Activated gamma-delta T cell treated with anti-CD3 and anti-CD28 coated beads, Interleukin-2, amount 50 U/mL, for 16 hours (primary cell): Measurements from ENCODE around the gene NUP42.
"Not testable (repeated sequence)": the region's sequence is repeated elsewhere in the genome, so short reads cannot be mapped to it uniquely, and the experiment has no call there.

ENCODE experiments used
- DNase-seq: peaks from one replicate; pipeline ENCODE4 v3.0.0-alpha.2; 2020; ENCODE audit warnings: low read depth

The NUP42 gene

GRCh38 chr7:23205577-23205908 is 23.7 kb downstream of the NUP42 start:
- DNase-seq, result no peak

- DNase-seq, result no peak
These were observed 24.3 kb downstream of the NUP42 start for GRCh38 chr7:23205909-23206767.

DNA sequence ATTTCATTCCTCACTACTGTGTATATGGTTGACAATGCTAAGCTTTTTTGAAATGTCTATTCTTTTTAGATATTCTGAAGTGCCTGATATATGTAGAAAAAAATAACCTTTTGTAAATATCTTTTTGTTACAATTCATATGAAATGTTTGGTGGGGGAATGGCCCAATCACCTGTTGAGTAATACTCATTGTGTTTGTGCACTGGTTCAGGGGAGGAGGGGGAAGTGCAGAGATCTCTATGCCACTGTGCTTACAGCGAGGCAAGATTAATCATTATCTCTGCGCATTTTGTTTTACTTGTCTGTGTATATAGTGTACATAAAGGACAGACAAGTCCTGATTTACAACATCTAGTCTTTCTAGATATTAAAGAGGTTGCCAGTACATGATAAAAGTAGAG is 25.2 kb downstream of the NUP42 start:
- DNase-seq, result no peak

DNA sequence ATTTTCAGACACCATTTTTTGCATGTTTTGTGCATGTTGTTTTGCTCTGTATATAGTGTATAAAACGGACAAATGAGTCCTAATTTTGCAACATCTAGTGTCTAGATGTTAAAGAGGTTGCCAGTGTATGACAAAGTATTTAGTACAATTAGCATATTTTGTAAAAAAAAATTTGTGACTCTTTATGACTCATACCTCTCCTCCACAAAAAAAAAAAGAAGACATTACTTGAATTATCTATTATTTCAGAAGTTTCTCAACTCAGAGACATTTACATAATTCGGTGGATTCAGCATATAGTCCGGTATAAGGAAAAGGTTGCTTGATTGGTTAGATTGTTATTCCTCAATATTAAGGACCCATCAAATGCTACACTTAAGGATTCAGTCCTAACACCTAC is 26.0 kb downstream of the NUP42 start:
- DNase-seq, result no peak

- DNase-seq, result no peak
These were observed 26.5 kb downstream of the NUP42 start for GRCh38 chr7:23208316-23208715.

GRCh38 chr7:23210506-23210905 is 28.7 kb downstream of the NUP42 start:
- DNase-seq, result no peak

- DNase-seq, result no peak
These were observed 29.7 kb downstream of the NUP42 start for GRCh38 chr7:23211589-23211988.

DNA sequence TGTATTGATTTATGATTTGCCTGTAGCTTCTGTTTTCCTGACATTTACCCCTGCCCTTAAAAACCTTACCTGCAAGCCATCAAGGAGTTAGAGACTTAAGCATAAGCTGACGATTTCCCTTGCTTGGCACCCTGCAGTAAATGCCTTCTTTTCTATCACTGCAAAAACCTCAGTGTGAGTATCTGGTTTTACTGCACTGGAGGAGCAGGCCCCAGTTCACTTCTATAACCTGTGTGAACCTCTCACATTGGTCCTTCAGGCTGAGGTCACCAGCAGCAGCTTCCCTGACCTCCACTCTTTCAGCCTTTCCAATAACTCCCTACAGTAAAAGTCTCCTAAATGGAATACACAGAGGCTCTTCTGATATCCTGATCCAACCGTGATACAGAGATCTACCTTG is 30.5 kb downstream of the NUP42 start:
- no peak for DNase-seq

GRCh38 chr7:23212841-23213240 is 31.0 kb downstream of the NUP42 start:
- DNase-seq, result no peak

GRCh38 chr7:23213755-23214154 is 31.9 kb downstream of the NUP42 start:
- DNase-seq, result no peak

- DNase-seq, result no peak
These were observed 32.6 kb downstream of the NUP42 start for GRCh38 chr7:23214423-23214822.

DNA sequence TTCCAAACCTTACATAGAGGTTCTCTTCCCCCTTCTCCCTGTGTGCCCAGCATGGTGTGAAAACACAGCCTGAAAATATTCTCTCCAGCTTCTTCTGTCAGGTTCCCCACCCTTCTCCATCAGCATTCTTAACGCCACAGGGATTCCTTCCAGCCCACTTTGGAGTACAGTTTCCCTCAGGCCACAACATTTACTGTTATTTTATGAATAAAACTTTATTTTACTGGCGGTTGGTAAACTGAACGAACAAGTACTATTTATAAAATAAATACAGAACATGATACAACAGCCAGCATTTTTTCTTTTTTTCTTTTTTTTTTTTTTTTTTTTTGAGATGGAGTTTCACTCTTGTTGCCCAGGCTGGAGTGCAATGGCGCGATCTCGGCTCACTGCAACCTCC is 33.1 kb downstream of the NUP42 start:
- DNase-seq, result no peak

DNA sequence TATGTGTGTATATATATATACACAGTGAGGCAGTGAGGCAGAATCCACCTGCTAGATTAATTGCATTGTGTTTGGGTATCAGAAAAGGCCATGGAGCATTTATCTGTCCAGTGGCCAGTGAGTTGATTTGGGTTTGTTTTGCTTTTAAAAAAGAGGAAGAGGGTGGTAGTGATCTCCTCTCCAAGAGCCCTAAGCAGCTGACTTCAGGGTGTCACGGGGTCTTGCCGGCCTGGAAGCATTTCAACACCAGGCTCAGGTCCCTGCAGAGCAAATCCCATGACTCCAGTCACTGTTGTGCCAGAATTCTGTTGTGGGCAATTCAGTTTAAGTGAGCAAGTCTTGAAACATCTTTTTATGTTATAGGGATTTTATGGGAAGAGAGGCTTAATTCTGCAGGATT is 34.2 kb downstream of the NUP42 start:
- DNase-seq, result no peak

- DNase-seq, result no peak
These were observed 36.3 kb downstream of the NUP42 start for GRCh38 chr7:23218196-23218595.

GRCh38 chr7:23220690-23221305 is 39.0 kb downstream of the NUP42 start:
- DNase-seq, result no peak

DNA sequence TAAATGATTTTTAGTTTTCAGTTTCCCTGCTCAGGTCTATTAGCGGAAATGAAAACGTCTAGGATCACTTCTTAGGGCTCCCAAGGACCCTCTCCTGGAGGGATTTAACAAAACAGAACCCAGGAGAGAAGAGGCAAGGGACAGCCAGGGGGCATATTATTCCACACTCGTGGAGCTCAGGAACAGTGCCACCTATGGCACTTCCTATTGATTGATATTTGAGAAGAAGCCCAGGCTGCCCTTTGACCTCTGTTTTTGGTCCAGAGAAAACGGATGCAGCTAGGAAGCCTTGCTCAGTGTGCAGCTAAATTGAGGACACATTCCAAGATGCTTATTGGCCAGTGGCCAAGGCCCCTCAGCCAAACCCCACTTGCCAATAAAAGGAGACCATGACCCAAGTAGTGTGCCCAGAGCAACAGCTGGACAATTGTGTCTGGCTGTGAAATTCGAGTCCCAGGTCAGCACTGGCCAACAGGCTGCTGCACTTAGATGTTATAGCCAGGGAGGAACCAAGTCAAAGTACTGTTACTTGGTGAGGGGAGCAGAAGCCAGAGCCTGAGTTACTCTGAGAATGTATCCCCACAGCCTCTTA is 40.7 kb downstream of the NUP42 start:
- DNase-seq, result no peak

DNA sequence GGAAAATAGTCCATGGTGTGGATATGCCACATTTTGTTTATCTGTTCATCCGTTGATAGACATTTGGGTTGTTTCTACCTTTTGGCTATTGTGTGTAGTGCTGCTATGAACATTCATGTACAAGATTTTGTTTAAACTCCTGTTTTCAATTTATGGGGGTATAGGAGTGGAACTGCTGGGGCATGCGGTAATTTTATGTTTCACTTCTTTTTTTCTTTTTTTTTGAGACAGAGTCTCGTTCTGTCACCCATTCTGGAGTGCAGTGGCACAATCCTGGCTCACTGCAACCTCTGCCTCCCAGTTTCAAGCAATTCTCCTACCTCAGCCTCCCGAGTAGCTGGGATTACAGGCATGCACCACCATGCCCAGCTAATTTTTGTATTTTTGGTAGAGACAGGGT is 42.5 kb downstream of the NUP42 start:
- not testable (repeated sequence) for DNase-seq

DNA sequence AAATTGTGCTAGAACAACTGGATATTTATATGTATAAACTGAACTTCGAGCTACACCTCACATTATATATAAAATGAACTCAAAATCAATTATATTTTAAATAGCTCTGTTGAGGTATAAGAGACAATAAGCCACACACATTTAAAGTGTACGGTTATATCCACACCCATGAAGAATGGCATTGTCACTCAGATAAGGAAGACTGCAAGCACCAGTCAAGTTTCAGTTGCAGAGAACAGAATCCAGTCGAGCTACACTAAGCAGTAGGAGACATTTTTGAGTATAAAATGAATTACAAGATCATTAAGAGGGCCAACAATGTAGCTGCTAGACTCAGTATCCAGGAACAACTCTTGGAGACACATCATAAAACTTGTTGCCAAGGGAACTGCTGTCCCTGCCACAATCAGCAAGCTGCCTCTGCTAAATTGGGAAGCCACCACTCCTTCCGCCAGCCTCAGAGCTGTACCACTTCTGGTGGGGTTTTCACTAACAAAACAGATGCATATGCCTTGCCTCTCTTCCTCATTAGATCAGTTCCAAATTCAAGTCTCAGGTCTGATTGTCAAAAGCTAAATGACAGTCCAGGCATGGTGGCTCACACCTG is 45.1 kb downstream of the NUP42 start:
- DNase-seq, result no peak

DNA sequence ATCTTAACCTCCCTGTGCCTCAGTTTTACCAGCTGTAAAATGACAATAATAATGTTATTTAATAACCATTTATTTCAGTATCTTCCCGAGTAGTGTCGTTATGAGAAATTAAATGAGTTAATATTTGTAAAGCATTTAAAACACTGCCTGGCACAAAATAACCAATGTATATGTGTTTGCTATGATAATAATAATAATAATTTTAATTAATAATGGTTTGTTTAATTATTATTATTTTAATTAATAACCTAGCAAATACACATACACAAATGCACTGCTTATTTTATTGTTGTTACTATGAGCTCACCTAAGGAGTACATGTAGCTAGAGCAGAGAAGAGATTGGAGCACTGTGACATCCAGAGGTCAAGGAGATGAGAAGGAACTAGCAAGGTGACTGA is 46.6 kb downstream of the NUP42 start:
- DNase-seq, result no peak

DNA sequence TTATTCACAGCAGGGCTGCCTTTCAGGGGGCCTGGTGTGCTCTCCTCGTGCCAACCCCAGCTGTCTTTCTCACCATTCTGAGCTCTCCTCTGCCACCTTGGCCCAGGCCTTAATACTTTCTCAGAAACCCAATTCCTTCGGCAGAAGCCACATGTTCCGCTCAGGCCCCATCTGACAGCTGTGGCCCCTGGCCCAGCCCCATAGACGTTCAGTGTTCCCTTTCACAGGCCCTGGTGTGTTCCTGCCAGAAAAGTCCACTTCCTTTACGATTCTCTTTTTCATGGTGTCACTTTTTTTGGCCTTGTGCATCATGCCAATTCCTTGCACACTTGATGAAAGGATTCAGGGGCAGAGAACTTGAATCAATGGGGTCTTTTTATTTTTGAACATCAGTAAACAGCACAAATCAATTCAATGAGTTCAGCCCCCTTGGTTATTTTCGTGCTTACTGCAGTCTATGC is 48.8 kb downstream of the NUP42 start:
- DNase-seq, result no peak

DNA sequence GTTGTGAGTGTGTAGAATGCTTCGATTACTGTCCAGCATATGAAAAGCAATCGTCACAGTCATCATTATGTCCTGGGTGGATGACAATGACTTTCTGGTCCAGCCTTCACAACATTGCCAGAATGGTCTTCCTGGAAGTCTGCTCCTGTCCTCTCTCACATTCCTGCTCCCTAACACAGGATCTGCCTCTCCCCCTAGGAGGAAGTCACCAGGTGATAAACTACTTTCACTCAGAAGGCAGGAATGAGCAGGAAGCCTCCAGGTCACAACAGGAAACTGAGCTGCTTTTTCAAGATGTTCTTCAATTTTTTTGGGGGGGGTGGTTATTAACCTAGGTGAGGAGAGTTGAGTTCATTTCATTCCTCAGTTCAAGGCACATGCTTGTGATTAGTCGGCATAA is 51.1 kb downstream of the NUP42 start:
- no peak for DNase-seq

DNA sequence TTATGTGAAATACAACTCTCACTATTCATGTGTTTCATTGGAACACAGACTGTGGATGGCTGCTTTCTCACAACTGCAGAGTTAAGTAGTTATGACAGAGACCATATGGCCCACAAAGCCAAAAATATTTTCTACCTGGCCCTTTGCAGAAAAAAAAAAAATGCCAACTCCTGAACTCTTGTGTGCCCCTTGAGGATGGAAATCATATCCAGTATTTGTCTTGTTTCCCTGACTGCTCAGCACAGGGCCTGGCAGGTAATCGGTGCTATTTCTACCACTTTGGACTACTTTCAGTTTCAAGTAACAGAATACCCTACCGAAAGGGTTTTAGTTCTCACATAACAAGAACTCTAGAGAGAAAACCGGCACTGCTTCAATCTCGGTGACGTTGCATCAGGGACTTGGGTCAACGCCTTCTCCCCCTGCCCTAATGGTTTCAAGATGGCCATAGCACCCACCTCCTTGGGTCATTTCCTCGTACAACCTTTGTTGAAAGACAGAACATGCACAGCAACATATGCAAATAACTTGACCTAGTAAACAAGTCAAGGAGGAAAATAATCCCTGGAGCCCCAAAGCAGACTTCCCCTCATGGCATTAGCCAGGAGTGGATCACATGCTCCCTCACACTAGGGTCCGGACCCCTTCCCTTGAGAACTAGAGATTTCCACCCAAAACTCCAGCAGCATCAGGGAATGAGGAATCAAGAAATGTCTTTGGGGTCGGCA is 52.9 kb downstream of the NUP42 start:
- DNase-seq, result no peak
